H1 (cell line): ENCODE measurements around the gene C15orf61. TPM values are rescaled to one million over a fixed set of nuclear protein-coding genes. Genes with fewer than 3 reads are reported as not detected.

Experiments used
- CTCF ChIA-PET: fragments of 300-600 bp; sonication (Branson Sonifier 250); formaldehyde crosslinking; loops from one replicate; lab custom pipeline; 2021; ENCODE audit not compliant: partially characterized antibody; lab: Charles Lee
- POLR2A ChIA-PET: fragments of 300-600 bp; sonication (Branson Sonifier 250); formaldehyde crosslinking; loops from one replicate; lab custom pipeline; 2021; ENCODE audit warnings: inconsistent platforms; ENCODE audit not compliant: partially characterized antibody; lab: Charles Lee
- DNase-seq, 2 experiments: peaks; one replicate each; pipeline versions ENCODE4 v3.0.0 to v3.0.0-alpha.2; 2010 to 2022; ENCODE audit warnings: low spot score in 2 of 2, low read depth in 1 of 2, mixed read lengths in 1 of 2
- FAIRE-seq: peaks from 2 replicates; lab custom pipeline; 2011; peaks lifted over from hg19 to GRCh38; lab: Jason Lieb, UNC
- H2AFZ ChIP-seq: 2 replicates; pipeline ENCODE4 v1.8.1; 2012; ENCODE audit warnings: low read length, inconsistent platforms
- H2AK5ac ChIP-seq: 2 replicates; pipeline ENCODE4 v1.6.1; 2013; ENCODE audit warnings: low read depth, low read length
- H2BK120ac ChIP-seq: replicated peaks from 2 replicates; pipeline ENCODE3; 2013; ENCODE audit warnings: low read depth, low read length, inconsistent platforms
- H2BK12ac ChIP-seq: 2 replicates; pipeline ENCODE4 v1.6.1; 2013; ENCODE audit warnings: low read depth, low read length
- H2BK15ac ChIP-seq: 2 replicates; pipeline ENCODE4 v1.6.1; 2013; ENCODE audit warnings: low read length
- H2BK20ac ChIP-seq: 2 replicates; pipeline ENCODE4 v1.6.1; 2013; ENCODE audit warnings: low read length
- H2BK5ac ChIP-seq: 2 replicates; pipeline ENCODE4 v1.6.1; 2013; ENCODE audit warnings: low read depth, low read length
- H3K14ac ChIP-seq: 2 replicates; pipeline ENCODE4 v1.6.1; 2013; ENCODE audit warnings: inconsistent platforms; ENCODE audit not compliant: insufficient read length
- H3K18ac ChIP-seq: 2 replicates; pipeline ENCODE4 v1.6.1; 2013; ENCODE audit warnings: low read length; ENCODE audit errors: extremely low read depth
- H3K23ac ChIP-seq: 2 replicates; pipeline ENCODE4 v1.6.1; 2013; ENCODE audit warnings: inconsistent platforms; ENCODE audit not compliant: insufficient read length
- H3K23me2 ChIP-seq: 2 replicates; pipeline ENCODE4 v1.6.1; 2013; ENCODE audit warnings: low read depth, low read length
- H3K27ac ChIP-seq: 2 replicates; pipeline ENCODE4 v1.6.1; 2011; ENCODE audit warnings: low read depth, low read length, inconsistent platforms
- H3K27me3 ChIP-seq, 4 experiments: replicated peaks in 1 of 4; 1 replicate in 1 of 4; 2 replicates in 3 of 4; pipeline versions ENCODE4 v1.6.1 to v1.8.1; 2011 to 2013; ENCODE audit warnings: low read length in 3 of 4, mild to moderate bottlenecking in 3 of 4, inconsistent platforms in 2 of 4, mixed read lengths in 2 of 4, moderate library complexity in 1 of 4; ENCODE audit not compliant: control insufficient read depth in 3 of 4, insufficient read depth in 3 of 4; ENCODE audit errors: extremely low read depth in 1 of 4
- H3K36me3 ChIP-seq, 4 experiments: 2 replicates each; pipeline versions ENCODE4 v1.6.1 to v1.8.1; 2011 to 2013; ENCODE audit warnings: mild to moderate bottlenecking in 4 of 4, low read length in 3 of 4, moderate library complexity in 2 of 4, control low read depth in 1 of 4, inconsistent platforms in 1 of 4; ENCODE audit not compliant: insufficient read depth in 4 of 4, control insufficient read depth in 2 of 4
- H3K4ac ChIP-seq: replicated peaks from 2 replicates; pipeline ENCODE3; 2013; ENCODE audit warnings: low read length, low read depth, mixed read lengths, inconsistent platforms; ENCODE audit not compliant: insufficient read length
- H3K4me1 ChIP-seq, 4 experiments: replicated peaks in 1 of 4; 1 replicate in 1 of 4; 2 replicates in 3 of 4; pipeline versions ENCODE4 v1.6.1 to v1.8.1; 2011 to 2013; ENCODE audit warnings: low read length in 3 of 4, inconsistent platforms in 2 of 4, mixed read lengths in 1 of 4; ENCODE audit not compliant: insufficient read depth in 4 of 4, control insufficient read depth in 3 of 4
- H3K4me2 ChIP-seq, 2 experiments: 2 replicates each; pipeline versions ENCODE4 v1.6.1 to v1.8.1; 2011 to 2013; ENCODE audit warnings: low read depth in 2 of 2, low read length in 2 of 2, control low read depth in 1 of 2, inconsistent platforms in 1 of 2, mild to moderate bottlenecking in 1 of 2; ENCODE audit not compliant: insufficient read depth in 1 of 2
- H3K4me3 ChIP-seq, 4 experiments: fragments of 200-600, 300-600 bp in 1 of 4; sonication (generic), shearing (Covaris generic), sonication (Bioruptor Twin) in 1 of 4; 2 replicates each; pipeline versions ENCODE4 v1.5.1 to v1.8.1; 2011 to 2016; ENCODE audit warnings: low read length in 4 of 4, low read depth in 3 of 4, control low read depth in 2 of 4, inconsistent platforms in 2 of 4, mild to moderate bottlenecking in 2 of 4, mixed read lengths in 1 of 4, moderate library complexity in 1 of 4; ENCODE audit not compliant: insufficient read depth in 2 of 4; ENCODE audit errors: extremely low read depth in 1 of 4
- H3K56ac ChIP-seq: replicated peaks from 2 replicates; pipeline ENCODE3; 2013; ENCODE audit warnings: low read depth, mild to moderate bottlenecking, mixed read lengths, low read length, inconsistent platforms; ENCODE audit not compliant: insufficient read length
- H3K79me1 ChIP-seq: 2 replicates; pipeline ENCODE4 v1.6.1; 2013; ENCODE audit warnings: low read depth, low read length, control low read depth
- H3K79me2 ChIP-seq, 2 experiments: 2 replicates each; pipeline versions ENCODE4 v1.6.1 to v1.8.1; 2012 to 2013; ENCODE audit warnings: low read length in 2 of 2, mild to moderate bottlenecking in 2 of 2, inconsistent platforms in 1 of 2; ENCODE audit not compliant: insufficient read depth in 2 of 2, control insufficient read depth in 1 of 2
- H3K9ac ChIP-seq, 4 experiments: replicated peaks in 1 of 4; 1 replicate in 1 of 4; 2 replicates in 3 of 4; pipeline versions ENCODE4 v1.6.1 to v1.8.1; 2011 to 2013; ENCODE audit warnings: low read depth in 3 of 4, low read length in 3 of 4, control low read depth in 2 of 4, mild to moderate bottlenecking in 2 of 4, moderate library complexity in 2 of 4, inconsistent platforms in 1 of 4; ENCODE audit errors: extremely low read depth in 1 of 4
- H3K9me3 ChIP-seq, 2 experiments: 2 replicates each; pipeline versions ENCODE4 v1.6.1 to v1.8.1; 2012 to 2013; ENCODE audit warnings: mild to moderate bottlenecking in 2 of 2, moderate library complexity in 2 of 2, control low read depth in 1 of 2, inconsistent platforms in 1 of 2, low read depth in 1 of 2, low read length in 1 of 2, mixed read lengths in 1 of 2; ENCODE audit not compliant: insufficient read depth in 2 of 2
- H4K20me1 ChIP-seq, 2 experiments: replicated peaks in 1 of 2; 2 replicates each; pipeline versions ENCODE3 to v1.8.1; 2011 to 2013; ENCODE audit warnings: inconsistent platforms in 2 of 2, low read length in 2 of 2, mild to moderate bottlenecking in 1 of 2; ENCODE audit not compliant: insufficient read depth in 2 of 2, control insufficient read depth in 1 of 2
- H4K5ac ChIP-seq: 2 replicates; pipeline ENCODE4 v1.6.1; 2013; ENCODE audit warnings: low read length, low read depth, mixed read lengths, inconsistent platforms; ENCODE audit not compliant: insufficient read length
- H4K8ac ChIP-seq: 2 replicates; pipeline ENCODE4 v1.8.0; 2013; ENCODE audit warnings: mild to moderate bottlenecking, moderate library complexity, low read length, inconsistent platforms; ENCODE audit not compliant: insufficient read depth; ENCODE audit errors: extremely low read depth
- H4K91ac ChIP-seq: replicated peaks from 2 replicates; pipeline ENCODE3; 2013; ENCODE audit warnings: low read length, mixed read lengths, inconsistent platforms; ENCODE audit not compliant: insufficient read length
- BCL11A ChIP-seq, 2 experiments: IDR thresholded peaks; one replicate each; pipeline ENCODE4 v1.6.1; 2011; ENCODE audit warnings: low read depth in 2 of 2, low read length in 2 of 2, mild to moderate bottlenecking in 2 of 2
- CHD1 ChIP-seq: IDR thresholded peaks from 2 replicates; pipeline ENCODE4 v1.6.1; 2012; ENCODE audit warnings: low read depth, low read length, improper control_type of control experiment
- JUND ChIP-seq: IDR thresholded peaks from 2 replicates; pipeline ENCODE4 v1.6.1; 2011; ENCODE audit warnings: mild to moderate bottlenecking, improper control_type of control experiment, low read length
- KDM1A ChIP-seq: fragments of 200-600, 300-600 bp; sonication (generic); IDR thresholded peaks from 2 replicates; pipeline ENCODE4 v1.7.1; 2016; ENCODE audit warnings: mild to moderate bottlenecking, low read length, borderline replicate concordance
- RNF2 ChIP-seq: fragments of 200-900, 300-1000 bp; sonication (generic); IDR thresholded peaks from 2 replicates; pipeline ENCODE4 v1.7.1; 2016; ENCODE audit warnings: borderline replicate concordance, low read depth, mild to moderate bottlenecking, antibody characterized with exemption, low read length; ENCODE audit not compliant: poor library complexity, severe bottlenecking; ENCODE audit errors: missing control alignments
- SP1 ChIP-seq: IDR thresholded peaks from 2 replicates; pipeline ENCODE4 v1.6.1; 2011; ENCODE audit warnings: low read depth, low read length
- SRF ChIP-seq: IDR thresholded peaks from 2 replicates; pipeline ENCODE4 v1.6.1; 2011; ENCODE audit warnings: mild to moderate bottlenecking, low read depth, low read length, moderate library complexity
- TEAD4 ChIP-seq: IDR thresholded peaks from 2 replicates; pipeline ENCODE4 v1.6.1; 2012; ENCODE audit warnings: low read depth, low read length, inconsistent platforms, mixed read lengths
- WGBS, 2 experiments: shearing (Covaris generic) in 1 of 2; methylation state at CpG; one replicate each; pipeline versions ENCODE4 v1.1.6 to v1.1.7; 2013 to 2015; ENCODE audit warnings: low lambda C conversion rate in 2 of 2, mixed read lengths in 2 of 2, inconsistent platforms in 1 of 2, low coverage in 1 of 2, missing lambda C conversion rate in 1 of 2; ENCODE audit not compliant: insufficient replicate concordance in 2 of 2, insufficient coverage in 1 of 2, insufficient read length in 1 of 2; ENCODE audit errors: extremely low coverage in 1 of 2, missing lambda C conversion rate in 1 of 2; 5-methylcytosine and 5-hydroxymethylcytosine counted together
- polyA plus RNA-seq, 7 experiments: library from polyadenylated mRNA; depleted of rRNA in 3 of 7; stranded (reverse) in 5 of 7; unstranded in 2 of 7; fragments of >200 nt in 5 of 7; fragments of 200-250 nt in 2 of 7; gene quantifications; 1 replicate in 5 of 7; 2 replicates in 1 of 7; 4 replicates in 1 of 7; pipeline versions ENCODE4 v1.2.1 to v1.2.3, GENCODE V29; 2011 to 2013; ENCODE audit warnings: missing spikeins in 2 of 7, mixed read lengths in 2 of 7
- total RNA-seq: library from RNA; stranded (reverse); fragmentation: NEBNext Ultra II Directional; extraction: Animal tissue kit (Norgen Biotek cat#: 25700); gene quantifications from 2 replicates; pipeline ENCODE4 v1.2.1, GENCODE V29; 2021

The C15orf61 gene
- total and polyA plus RNA-seq, 2 of the 8 experiments (the other 6 are each of a cell fraction or from before 2014, with no cell fraction given) = 1.7 to 2.0 TPM

GRCh38 chr15:67564021-67564967 lies 43.4 kb downstream of the C15orf61 start:
- CTCF ChIA-PET = interaction anchor here (0.6 to 1.2 kb wide), 3 partner anchors 10 to 77 kb away, joined by 3 to 4 read pairs (median 4); no protein-coding TSS in a partner anchor

More at GRCh38 chr15:67564021-67564967, 43.4 kb downstream of the C15orf61 start:
- Histone ChIP-seq H2BK15ac (no peak overlapping the region), H4K91ac (no peak overlapping the region), H3K79me2 (no peaks in the 10 kb centered on the region), H3K18ac (no peak overlapping the region), H3K9ac (no peak overlapping the region), H3K14ac (no peak overlapping the region), H2BK5ac (no peak overlapping the region), H3K9me3 (no peaks in the 10 kb centered on the region), H3K36me3 (no peaks in the 10 kb centered on the region), H2BK120ac (no peak overlapping the region), H2BK20ac (no peak overlapping the region), H3K4ac (no peak overlapping the region), H3K79me1 (no peaks in the 10 kb centered on the region), H3K4me2 (no peak overlapping the region), H3K56ac (no peak overlapping the region), H2AFZ (no peak overlapping the region), H3K23me2 (no peaks in the 10 kb centered on the region), H4K5ac (no peak overlapping the region), H2AK5ac (no peak overlapping the region), H4K8ac (no peak overlapping the region), H3K27me3 (no peaks in the 10 kb centered on the region), H3K4me1 (peaks cover 0 to 4% (median 1%) of the 10 kb centered on the region in 4 experiments; a peak in 2 of 7 replicates), H2BK12ac (no peak overlapping the region), H3K23ac (no peak overlapping the region), H3K27ac (no peak overlapping the region), H3K4me3 (no peak overlapping the region), H4K20me1 (no peaks in the 10 kb centered on the region)
- no peak for DNase-seq
- 83% methylated on average over 2 of the region's 2 CpGs; no CpG with 5 or more reads in 1 of the 2 experiments for WGBS, 2 experiments
- POLR2A ChIA-PET = interaction anchor here (1.0 to 1.1 kb wide), 2 partner anchors 16 to 42 kb away, joined by 3 to 5 read pairs; no protein-coding TSS in a partner anchor
- TF ChIP-seq KDM1A (no peak), BCL11A (IDR thresholded peaks at IDR 0.05; ENCODE audit: low read depth in 2 of 2, low read length in 2 of 2) (no peak), SP1 (no peak), RNF2 (no peak), CHD1 (no peak), SRF (no peak), TEAD4 (no peak), JUND (no peak)
- no peak for FAIRE-seq
